Measurements from ENCODE around the gene SECTM1.

Gene SECTM1

DNA sequence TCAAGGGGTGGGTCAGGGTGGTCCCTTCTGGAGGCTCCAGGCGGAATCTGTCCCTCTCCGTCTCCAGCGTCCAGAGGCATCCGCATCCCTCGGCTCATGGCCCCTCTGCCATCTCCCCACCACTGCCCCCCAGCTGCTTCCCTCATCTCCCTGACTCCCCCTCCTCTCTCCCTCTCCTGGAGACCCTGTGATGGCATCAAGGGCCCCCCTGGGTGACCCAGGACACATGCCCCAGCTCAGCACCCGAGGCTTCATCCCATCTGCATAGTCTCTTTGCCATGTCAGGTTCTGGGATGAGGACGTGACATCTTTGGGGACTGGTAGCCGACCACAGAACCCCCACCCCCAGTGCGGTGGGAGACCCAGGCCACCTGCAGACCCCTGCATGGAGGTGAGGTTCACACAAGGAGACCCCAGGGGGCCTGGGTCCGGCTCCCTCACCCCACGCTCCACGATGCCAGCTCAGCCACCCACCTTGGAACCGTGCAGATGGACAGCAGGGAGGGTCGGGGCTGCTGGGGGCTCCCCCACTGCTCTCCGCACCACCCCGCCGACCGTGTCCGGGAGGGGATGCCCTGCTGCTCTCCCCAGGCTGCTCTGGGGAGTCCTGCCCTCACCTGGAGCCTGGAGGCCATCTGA, 3.8 kb downstream of the SECTM1 start:
- TF ChIP-seq, protein P1, sequence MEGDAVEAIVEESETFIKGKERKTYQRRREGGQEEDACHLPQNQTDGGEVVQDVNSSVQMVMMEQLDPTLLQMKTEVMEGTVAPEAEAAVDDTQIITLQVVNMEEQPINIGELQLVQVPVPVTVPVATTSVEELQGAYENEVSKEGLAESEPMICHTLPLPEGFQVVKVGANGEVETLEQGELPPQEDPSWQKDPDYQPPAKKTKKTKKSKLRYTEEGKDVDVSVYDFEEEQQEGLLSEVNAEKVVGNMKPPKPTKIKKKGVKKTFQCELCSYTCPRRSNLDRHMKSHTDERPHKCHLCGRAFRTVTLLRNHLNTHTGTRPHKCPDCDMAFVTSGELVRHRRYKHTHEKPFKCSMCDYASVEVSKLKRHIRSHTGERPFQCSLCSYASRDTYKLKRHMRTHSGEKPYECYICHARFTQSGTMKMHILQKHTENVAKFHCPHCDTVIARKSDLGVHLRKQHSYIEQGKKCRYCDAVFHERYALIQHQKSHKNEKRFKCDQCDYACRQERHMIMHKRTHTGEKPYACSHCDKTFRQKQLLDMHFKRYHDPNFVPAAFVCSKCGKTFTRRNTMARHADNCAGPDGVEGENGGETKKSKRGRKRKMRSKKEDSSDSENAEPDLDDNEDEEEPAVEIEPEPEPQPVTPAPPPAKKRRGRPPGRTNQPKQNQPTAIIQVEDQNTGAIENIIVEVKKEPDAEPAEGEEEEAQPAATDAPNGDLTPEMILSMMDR (IDR thresholded peaks at IDR 0.05; ENCODE audit: low read depth, low read length) = no peak
- no peak overlapping the region for H3K4me3 ChIP-seq (ENCODE audit: low read depth, low read length)

DNA sequence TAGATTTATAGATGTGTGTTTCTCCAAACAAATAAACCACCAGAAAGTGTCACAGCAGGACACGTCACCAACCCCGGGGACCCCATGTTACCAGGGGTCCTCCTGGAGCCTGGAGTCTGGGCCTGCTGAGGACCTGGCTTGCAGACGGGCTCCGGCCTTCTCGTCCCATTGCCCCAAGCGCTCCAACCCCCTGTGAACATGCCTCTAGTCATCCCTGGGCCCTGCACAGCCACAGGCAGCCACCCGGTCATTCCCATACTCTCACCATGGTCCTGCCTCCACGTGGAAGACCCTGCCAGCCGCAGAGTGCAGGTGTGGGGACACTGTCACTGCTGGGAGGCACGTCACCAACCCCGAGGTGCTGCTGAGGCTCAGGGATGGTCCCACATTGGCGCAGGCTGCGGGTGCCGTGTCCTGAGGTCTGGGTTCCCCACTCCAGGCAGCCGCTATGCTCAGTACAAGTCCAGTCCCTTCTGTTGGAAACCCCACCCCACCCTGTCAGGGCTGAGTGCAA, 4.5 kb downstream of the SECTM1 start:
- TF ChIP-seq, protein P1 (IDR thresholded peaks at IDR 0.05; ENCODE audit: low read depth, low read length) = no peak
- no peak overlapping the region for H3K4me3 ChIP-seq (ENCODE audit: low read depth, low read length)

DNA sequence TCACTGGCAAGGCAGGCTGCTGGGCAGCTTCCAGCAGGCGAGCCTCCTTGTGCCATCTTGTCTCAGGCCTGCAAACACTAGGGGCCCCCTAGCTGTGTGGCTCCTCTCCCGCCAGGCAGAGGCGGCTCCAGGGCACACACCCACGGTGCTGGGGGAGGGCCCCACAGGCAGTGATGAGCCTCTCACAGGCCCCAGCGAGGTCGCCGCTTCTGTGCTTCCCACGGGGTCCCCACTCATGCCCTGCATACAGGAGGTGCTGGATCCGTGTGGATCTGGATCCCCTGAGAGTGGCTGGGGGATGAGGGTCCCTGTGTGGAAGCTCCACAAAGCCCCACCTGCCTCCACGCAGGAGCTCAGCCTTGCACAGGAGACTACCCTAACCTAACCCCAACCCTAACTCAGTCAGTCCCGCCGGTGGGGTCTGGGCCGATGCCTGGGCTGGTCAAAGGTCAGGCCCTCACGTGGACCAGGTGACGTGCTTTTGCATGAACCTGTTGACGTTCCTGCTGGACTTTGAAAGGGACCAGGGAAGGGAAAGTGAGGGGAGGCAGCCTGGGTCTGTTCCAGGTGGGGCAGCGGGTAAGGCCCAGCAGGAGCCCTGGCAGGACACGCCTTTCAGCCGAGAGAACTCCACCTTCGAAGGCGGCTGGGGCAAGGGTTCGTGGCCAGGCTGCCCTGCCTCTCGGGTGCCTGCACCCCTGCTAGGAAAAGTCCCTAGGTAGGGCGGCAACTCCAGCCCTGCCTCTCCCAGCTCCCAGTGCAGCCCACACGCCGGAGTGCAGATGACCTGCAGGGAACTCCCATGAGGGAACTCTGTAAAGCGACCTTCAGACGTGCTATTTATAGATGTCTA, 5.2 kb downstream of the SECTM1 start:
- TF ChIP-seq, protein P1 (IDR thresholded peaks at IDR 0.05; ENCODE audit: low read depth, low read length) = no peak
- no peak overlapping the region for H3K4me3 ChIP-seq (ENCODE audit: low read depth, low read length)

DNA sequence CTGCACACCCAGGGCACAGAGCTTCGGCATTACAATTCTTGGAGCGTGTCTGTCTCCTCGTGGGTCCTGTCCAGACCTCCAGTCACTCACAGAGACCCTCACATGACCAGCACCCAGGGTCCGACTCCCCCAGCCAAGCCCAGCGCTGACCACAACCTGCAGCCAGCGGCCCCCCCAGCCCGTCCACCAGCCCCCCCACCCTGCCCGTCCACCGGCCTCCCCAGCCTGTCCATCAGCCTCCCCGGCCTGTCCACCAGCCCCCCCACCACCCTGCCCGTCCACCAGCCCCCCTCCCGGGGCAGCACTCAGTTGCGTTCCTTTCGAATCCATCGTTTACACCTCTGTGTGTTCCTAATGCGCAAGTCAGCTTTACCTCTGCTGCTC, 5.8 kb downstream of the SECTM1 start:
- TF ChIP-seq, protein P1 (IDR thresholded peaks at IDR 0.05; ENCODE audit: low read depth, low read length) = no peak
- no peak overlapping the region for H3K4me3 ChIP-seq (ENCODE audit: low read depth, low read length)

DNA sequence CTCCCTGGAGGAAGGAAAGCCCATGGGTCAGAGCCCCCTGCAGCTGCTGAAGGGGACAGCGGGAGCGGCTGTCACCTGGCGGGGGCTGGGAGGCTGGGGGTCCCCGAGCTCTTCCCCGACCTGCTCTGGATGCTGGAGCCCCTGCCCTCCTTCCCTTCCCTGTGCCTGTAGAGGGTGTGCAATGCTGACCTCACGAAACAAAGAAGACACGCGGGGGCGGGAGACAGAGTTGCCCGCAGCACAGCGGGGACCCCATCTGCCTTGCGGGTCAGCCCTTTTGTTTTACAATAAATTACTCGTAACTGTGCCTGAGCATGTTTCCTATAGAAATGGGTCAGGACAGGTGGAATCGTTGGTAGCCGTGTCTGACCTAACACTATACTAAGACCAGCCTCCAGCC, 6.3 kb downstream of the SECTM1 start:
- H3K4me3 ChIP-seq (ENCODE audit: low read depth, low read length) = no peak overlapping the region
- TF ChIP-seq, protein P1 (IDR thresholded peaks at IDR 0.05; ENCODE audit: low read depth, low read length) = no peak

DNA sequence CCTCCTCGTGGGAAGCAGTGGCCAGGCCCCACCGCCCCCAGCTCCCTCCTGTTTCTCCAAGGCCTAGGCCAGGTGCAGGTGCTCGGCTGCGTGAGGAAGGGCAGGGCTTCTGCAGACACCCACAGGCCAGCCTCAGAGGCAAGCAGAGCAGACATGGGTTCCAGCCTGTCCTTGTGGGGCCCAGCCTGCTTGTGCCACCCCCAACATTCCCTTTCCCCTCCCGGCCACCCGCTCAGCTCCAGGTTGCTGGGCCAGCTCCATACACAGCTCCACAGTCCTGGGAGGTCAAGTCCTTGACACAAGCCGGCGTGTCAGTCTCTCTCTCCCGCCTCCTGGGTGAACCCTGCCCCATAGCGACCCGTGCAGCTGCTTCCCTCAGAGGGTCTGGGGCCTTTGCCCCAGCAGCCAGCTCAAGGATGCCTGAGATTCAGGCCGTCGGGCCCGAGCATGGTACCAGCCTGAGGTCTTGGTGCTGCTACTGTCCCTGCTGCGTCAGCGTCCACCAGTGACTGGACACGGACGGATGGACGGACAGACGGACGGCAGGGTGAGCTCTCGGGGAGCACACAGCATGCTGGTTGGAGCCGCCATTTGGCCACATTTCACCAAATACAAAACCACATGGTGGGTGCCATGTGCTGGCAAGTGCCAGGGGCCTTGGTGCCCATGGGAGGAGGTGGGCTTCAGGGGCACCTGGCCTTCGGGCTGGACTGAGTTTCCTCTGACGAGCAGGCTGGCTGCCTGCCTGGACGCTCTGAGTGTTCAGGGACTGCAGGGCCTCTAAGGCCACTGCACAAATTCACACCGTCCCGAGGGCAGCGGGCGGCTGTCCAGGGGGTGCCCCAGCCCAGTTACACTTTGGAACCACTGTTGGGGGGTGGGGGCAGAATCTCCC, 8.0 kb downstream of the SECTM1 start:
- TF ChIP-seq, protein P1 (IDR thresholded peaks at IDR 0.05; ENCODE audit: low read depth, low read length) = no peak

More for the DNA sequence above, 8.0 kb downstream of the SECTM1 start:
- no peak overlapping the region for H3K4me3 ChIP-seq (ENCODE audit: low read depth, low read length)
